ENCODE data around the gene NFATC2.

Gene NFATC2

DNA sequence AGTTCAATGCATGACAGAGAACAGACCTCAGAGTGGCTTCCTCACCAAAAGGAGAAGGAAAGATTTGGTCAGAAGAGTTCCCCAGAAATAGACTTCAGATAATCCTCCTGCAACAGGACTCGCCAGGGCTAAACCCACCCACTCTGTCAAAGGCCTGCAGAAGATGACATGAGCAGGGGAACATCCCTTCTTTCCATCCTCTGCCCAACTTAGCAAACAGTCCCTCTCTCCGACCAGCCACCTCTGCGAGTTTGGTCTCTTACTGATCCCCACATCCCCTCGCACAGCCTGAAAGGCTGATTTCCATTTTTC lies 7.5 kb downstream of the NFATC2 start:
- no peak overlapping the region for H3K4me3 ChIP-seq (ENCODE audit: low read depth, low read length)
- no peaks in the 10 kb centered on the region for H3K36me3 ChIP-seq
- peaks cover 89% of the 10 kb centered on the region for H3K27me3 ChIP-seq (ENCODE audit: insufficient read depth, low read depth, severe bottlenecking)
- H3K9me3 ChIP-seq (ENCODE audit: severe bottlenecking) = peaks cover 4% of the 10 kb centered on the region
- no peak for TF ChIP-seq CTCF (IDR thresholded peaks at IDR 0.05; ENCODE audit: low read depth, low read length)
- no peak for DNase-seq
- no peak overlapping the region for H3K27ac ChIP-seq

DNA sequence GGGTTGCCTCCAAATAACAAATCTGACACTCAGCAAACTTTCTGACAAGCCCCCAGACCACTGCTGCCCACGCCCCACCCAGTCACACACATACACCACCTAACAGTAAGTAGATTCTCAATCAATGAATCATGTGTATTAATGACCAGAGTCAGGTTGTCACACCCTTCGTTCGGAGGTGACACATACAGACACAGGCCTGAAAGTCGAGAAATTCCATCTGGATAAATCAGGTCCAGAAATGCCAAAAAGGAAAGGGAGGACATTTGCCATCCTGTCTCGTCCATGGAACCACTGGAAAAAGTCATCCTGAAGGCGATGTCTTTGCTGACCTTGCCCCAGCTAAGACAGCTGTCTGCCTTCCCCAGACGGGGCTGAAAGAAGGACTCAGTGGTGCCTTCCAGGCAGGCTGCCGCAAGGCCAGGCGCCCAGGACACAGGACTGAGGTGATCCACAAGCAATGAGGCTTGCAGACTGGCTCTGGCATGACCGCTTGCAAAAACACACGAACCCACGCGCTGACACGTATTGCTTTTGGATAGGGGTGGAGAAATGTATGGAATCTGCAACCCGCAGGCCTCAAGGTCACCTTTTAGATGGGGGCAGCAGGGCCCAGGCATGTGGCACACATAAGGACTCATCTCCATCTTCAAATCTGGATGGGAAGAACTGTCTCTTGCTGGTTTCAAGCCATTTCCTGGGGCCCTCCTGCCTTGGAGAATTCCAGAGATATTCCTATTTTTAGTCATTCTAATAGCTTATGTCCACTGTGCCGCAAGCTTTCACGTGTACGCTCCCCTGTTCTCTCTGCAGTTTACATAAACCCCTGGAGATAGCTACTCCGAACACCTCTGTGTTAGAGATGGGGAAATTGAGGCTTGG lies 9.0 kb downstream of the NFATC2 start:
- DNase-seq = no peak
- Histone ChIP-seq H3K36me3 (no peaks in the 10 kb centered on the region), H3K9me3 (ENCODE audit: severe bottlenecking) (peaks cover 4% of the 10 kb centered on the region), H3K27ac (no peak overlapping the region), H3K4me3 (ENCODE audit: low read depth, low read length) (no peak overlapping the region), H3K27me3 (ENCODE audit: insufficient read depth, low read depth, severe bottlenecking) (peaks cover 87% of the 10 kb centered on the region)
- no peak for TF ChIP-seq CTCF (IDR thresholded peaks at IDR 0.05; ENCODE audit: low read depth, low read length)

- DNase-seq = no peak
- Histone ChIP-seq H3K27ac (no peak overlapping the region), H3K36me3 (no peaks in the 10 kb centered on the region), H3K27me3 (ENCODE audit: insufficient read depth, low read depth, severe bottlenecking) (peaks cover 87% of the 10 kb centered on the region), H3K4me3 (ENCODE audit: low read depth, low read length) (no peak overlapping the region), H3K9me3 (ENCODE audit: severe bottlenecking) (peaks cover under 1% of the 10 kb centered on the region)
- TF ChIP-seq CTCF (IDR thresholded peaks at IDR 0.05; ENCODE audit: low read depth, low read length) = no peak
Measured at GRCh38 chr20:51532577-51533191, 9.8 kb downstream of the NFATC2 start.

- no peaks in the 10 kb centered on the region for H3K9me3 ChIP-seq (ENCODE audit: severe bottlenecking)
- no peak overlapping the region for H3K27ac ChIP-seq
- H3K4me3 ChIP-seq (ENCODE audit: low read depth, low read length) = no peak overlapping the region
- TF ChIP-seq CTCF (IDR thresholded peaks at IDR 0.05; ENCODE audit: low read depth, low read length) = no peak
- peaks cover 91% of the 10 kb centered on the region for H3K27me3 ChIP-seq (ENCODE audit: insufficient read depth, low read depth, severe bottlenecking)
- no peak for DNase-seq
- no peaks in the 10 kb centered on the region for H3K36me3 ChIP-seq
Measured at GRCh38 chr20:51531712-51532456, 10.6 kb downstream of the NFATC2 start.

- H3K27me3 ChIP-seq (ENCODE audit: insufficient read depth, low read depth, severe bottlenecking) = peaks cover 91% of the 10 kb centered on the region
- H3K27ac ChIP-seq = no peak overlapping the region
- H3K9me3 ChIP-seq (ENCODE audit: severe bottlenecking) = no peaks in the 10 kb centered on the region
- DNase-seq = no peak
- no peak for TF ChIP-seq CTCF (IDR thresholded peaks at IDR 0.05; ENCODE audit: low read depth, low read length)
- no peaks in the 10 kb centered on the region for H3K36me3 ChIP-seq
- no peak overlapping the region for H3K4me3 ChIP-seq (ENCODE audit: low read depth, low read length)
Measured at GRCh38 chr20:51531141-51531710, 11.3 kb downstream of the NFATC2 start.
